Stimulated activated naive B cell treated with anti-CD40 and anti-IgM and Interleukin-4, amounts not matched to agents 10 μg/mL and 1 μg/mL and 100 μg/mL, for 72 hours (primary cell): ENCODE data around the gene CIC.

Source experiments
- ATAC-seq, 2 donors: fragments of 150-1000 bp; cut with Tn5 transposase; replicated peaks; 2 replicates each; pipeline ENCODE4 v1.10.0; 2021; ENCODE audit warnings: moderate library complexity in 1 of 2
- DNase-seq: peaks from one replicate; pipeline ENCODE4 v3.0.0; 2021
- H3K27ac Mint-ChIP-seq: one replicate; pipeline ENCODE4 v1.8.0; 2022; ENCODE audit warnings: mild to moderate bottlenecking, mixed read lengths
- H3K27me3 Mint-ChIP-seq, 2 donors: one replicate each; pipeline ENCODE4 v1.8.0; 2022; ENCODE audit warnings: mixed read lengths in 2 of 2
- H3K36me3 Mint-ChIP-seq, 2 donors: one replicate each; pipeline ENCODE4 v1.8.0; 2022; ENCODE audit warnings: mixed read lengths in 2 of 2, mild to moderate bottlenecking in 1 of 2
- H3K4me1 Mint-ChIP-seq, 2 donors: one replicate each; pipeline ENCODE4 v1.8.0; 2022; ENCODE audit warnings: mixed read lengths in 2 of 2, mild to moderate bottlenecking in 1 of 2
- H3K4me3 Mint-ChIP-seq, 2 donors: one replicate each; pipeline ENCODE4 v1.8.0; 2022; ENCODE audit warnings: mild to moderate bottlenecking in 2 of 2, mixed read lengths in 2 of 2, moderate library complexity in 1 of 2
- H3K9me3 Mint-ChIP-seq, 2 donors: one replicate each; pipeline ENCODE4 v1.8.0; 2022; ENCODE audit warnings: mixed read lengths in 2 of 2, mild to moderate bottlenecking in 1 of 2

CIC gene

GRCh38 chr19:42248270-42249148 is 20.5 kb upstream of the CIC start:
- Mint-ChIP-seq H3K9me3 (no peaks in the 10 kb centered on the region), H3K4me3 (no peak overlapping the region), H3K27ac (peak overlapping the region; percentile 31), H3K36me3 (peaks cover 27 to 34% of the 10 kb centered on the region in 2 donors), H3K4me1 (peaks cover 43 to 70% of the 10 kb centered on the region in 2 donors), H3K27me3 (no peaks in the 10 kb centered on the region)
- no peak for ATAC-seq
- DNase-seq, result no peak

- peaks cover 42 to 70% of the 10 kb centered on the region in 2 donors for H3K4me1 Mint-ChIP-seq
- H3K27ac Mint-ChIP-seq, result peak overlapping the region; percentile 31
- H3K4me3 Mint-ChIP-seq, result no peak overlapping the region
- DNase-seq (no peak), ATAC-seq (no peak)
- peaks cover 27 to 34% of the 10 kb centered on the region in 2 donors for H3K36me3 Mint-ChIP-seq
- H3K27me3 Mint-ChIP-seq, result no peaks in the 10 kb centered on the region
- no peaks in the 10 kb centered on the region for H3K9me3 Mint-ChIP-seq
These were observed 19.8 kb upstream of the CIC start for GRCh38 chr19:42249149-42249750.

- no peaks in the 10 kb centered on the region for H3K27me3 Mint-ChIP-seq
- H3K9me3 Mint-ChIP-seq, result no peaks in the 10 kb centered on the region
- H3K27ac Mint-ChIP-seq, result peak overlapping the region; percentile 9
- peaks cover 40 to 64% of the 10 kb centered on the region in 2 donors for H3K4me1 Mint-ChIP-seq
- H3K4me3 Mint-ChIP-seq, result no peak overlapping the region
- DNase-seq (no peak), ATAC-seq (no peak)
- peaks cover 27 to 33% of the 10 kb centered on the region in 2 donors for H3K36me3 Mint-ChIP-seq
These were observed 19.3 kb upstream of the CIC start for GRCh38 chr19:42249769-42250168.

GRCh38 chr19:42250183-42250665 is 18.8 kb upstream of the CIC start:
- ATAC-seq (no peak), DNase-seq (no peak)
- Mint-ChIP-seq H3K36me3 (peaks cover 25 to 30% of the 10 kb centered on the region in 2 donors), H3K9me3 (no peaks in the 10 kb centered on the region), H3K4me3 (no peak overlapping the region), H3K4me1 (peaks cover 36 to 60% of the 10 kb centered on the region in 2 donors), H3K27me3 (no peaks in the 10 kb centered on the region), H3K27ac (peak overlapping the region; percentile 75)

GRCh38 chr19:42250666-42251531 is 18.2 kb upstream of the CIC start:
- Mint-ChIP-seq H3K9me3 (no peaks in the 10 kb centered on the region), H3K27ac (peak overlapping the region; percentile 75), H3K4me3 (peak overlapping the region in 1 of 2 donors; percentile 16), H3K4me1 (peaks cover 35 to 58% of the 10 kb centered on the region in 2 donors), H3K36me3 (peaks cover 25 to 30% of the 10 kb centered on the region in 2 donors), H3K27me3 (no peaks in the 10 kb centered on the region)
- ATAC-seq (no peak), DNase-seq (no peak)

- ATAC-seq (no peak), DNase-seq (no peak)
- Mint-ChIP-seq H3K27ac (peak overlapping the region; percentile 80), H3K36me3 (peaks cover 21 to 25% of the 10 kb centered on the region in 2 donors), H3K4me3 (peak overlapping the region; percentile 97 to 98), H3K9me3 (no peaks in the 10 kb centered on the region), H3K27me3 (no peaks in the 10 kb centered on the region), H3K4me1 (peaks cover 33 to 59% of the 10 kb centered on the region in 2 donors)
These were observed 17.3 kb upstream of the CIC start for GRCh38 chr19:42251572-42252358.

GRCh38 chr19:42252365-42253244 is 16.4 kb upstream of the CIC start:
- no peak for ATAC-seq
- peak overlapping the region; percentile 97 to 98 for H3K4me3 Mint-ChIP-seq
- H3K27ac Mint-ChIP-seq, result peak overlapping the region; percentile 95
- no peaks in the 10 kb centered on the region for H3K27me3 Mint-ChIP-seq
- DNase-seq, result no peak
- no peaks in the 10 kb centered on the region for H3K9me3 Mint-ChIP-seq
- peaks cover 30 to 54% of the 10 kb centered on the region in 2 donors for H3K4me1 Mint-ChIP-seq
- peaks cover 21% of the 10 kb centered on the region in 2 donors for H3K36me3 Mint-ChIP-seq

GRCh38 chr19:42253245-42254088 is 15.6 kb upstream of the CIC start:
- peak; percentile 20 to 29 for ATAC-seq

GRCh38 chr19:42254089-42254849 is 14.8 kb upstream of the CIC start:
- Mint-ChIP-seq H3K27ac (peak overlapping the region; percentile 89), H3K4me1 (peaks cover 27 to 47% of the 10 kb centered on the region in 2 donors), H3K9me3 (no peaks in the 10 kb centered on the region), H3K36me3 (peaks cover 13 to 15% of the 10 kb centered on the region in 2 donors), H3K27me3 (no peaks in the 10 kb centered on the region), H3K4me3 (peak overlapping the region; percentile 77 to 91)
- DNase-seq, result peak; percentile 65
- peak; percentile 52 to 55 for ATAC-seq

More at GRCh38 chr19:42253245-42254088, 15.6 kb upstream of the CIC start:
- Mint-ChIP-seq H3K4me3 (peak overlapping the region; percentile 97 to 98), H3K36me3 (peaks cover 21% of the 10 kb centered on the region in 2 donors), H3K4me1 (peaks cover 30 to 54% of the 10 kb centered on the region in 2 donors), H3K9me3 (no peaks in the 10 kb centered on the region), H3K27ac (peak overlapping the region; percentile 95), H3K27me3 (no peaks in the 10 kb centered on the region)
- no peak for DNase-seq

- Mint-ChIP-seq H3K36me3 (peaks cover 7 to 15% of the 10 kb centered on the region in 2 donors), H3K9me3 (no peaks in the 10 kb centered on the region), H3K4me3 (peak within 1 kb of the TSS; percentile 77 to 91), H3K27ac (peak within 1 kb of the TSS; percentile 89), H3K27me3 (no peaks in the 10 kb centered on the region), H3K4me1 (peaks cover 27 to 45% of the 10 kb centered on the region in 2 donors)
- DNase-seq (peak; percentile 91), ATAC-seq (peak; percentile 80 to 82)
These were observed 13.9 kb upstream of the CIC start, which contains the start of gene ERF for GRCh38 chr19:42254850-42255765. ERF (minus strand) TSS chr19:42255128; CDS start chr19:42254999, 129 bp downstream.
